Measurements from ENCODE around the gene HAUS7.

DNA sequence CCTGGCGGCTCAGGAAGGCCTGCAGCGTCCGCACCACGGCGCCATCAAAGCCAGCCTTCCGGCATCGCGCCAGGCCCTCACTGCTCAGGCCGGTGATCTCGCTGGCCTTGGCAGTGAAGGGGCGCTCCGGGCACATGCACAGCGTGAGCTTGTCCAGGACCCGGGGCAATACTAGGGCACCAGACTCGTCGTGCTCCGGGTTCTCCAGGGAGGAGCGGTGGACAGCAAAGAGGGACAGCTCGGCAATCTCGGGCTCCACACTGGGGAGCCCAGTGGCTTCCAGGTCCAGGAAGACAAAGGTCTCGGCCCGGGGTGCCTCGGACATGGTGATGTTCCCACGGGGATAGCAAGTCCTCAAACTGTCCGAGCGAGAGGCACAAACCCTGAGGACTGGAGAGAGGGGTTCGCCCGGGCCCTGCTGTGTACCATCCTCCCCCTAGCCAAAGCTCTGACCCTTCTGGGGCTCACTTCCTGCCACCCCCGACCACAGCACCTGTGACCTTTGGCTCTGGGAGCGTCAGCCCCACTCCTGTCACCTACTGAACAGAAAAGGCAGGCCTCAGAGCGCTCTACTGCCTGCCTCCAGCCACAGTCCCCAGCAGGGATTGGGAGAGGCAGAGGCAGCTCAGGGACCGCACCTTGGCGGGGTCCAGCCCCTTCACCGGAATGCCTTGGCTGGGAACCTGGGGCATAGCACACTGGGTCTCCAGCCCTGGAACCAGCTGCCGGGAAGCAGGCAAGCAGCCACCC, 25.1 kb downstream of the HAUS7 start:
- TF ChIP-seq, protein P1, sequence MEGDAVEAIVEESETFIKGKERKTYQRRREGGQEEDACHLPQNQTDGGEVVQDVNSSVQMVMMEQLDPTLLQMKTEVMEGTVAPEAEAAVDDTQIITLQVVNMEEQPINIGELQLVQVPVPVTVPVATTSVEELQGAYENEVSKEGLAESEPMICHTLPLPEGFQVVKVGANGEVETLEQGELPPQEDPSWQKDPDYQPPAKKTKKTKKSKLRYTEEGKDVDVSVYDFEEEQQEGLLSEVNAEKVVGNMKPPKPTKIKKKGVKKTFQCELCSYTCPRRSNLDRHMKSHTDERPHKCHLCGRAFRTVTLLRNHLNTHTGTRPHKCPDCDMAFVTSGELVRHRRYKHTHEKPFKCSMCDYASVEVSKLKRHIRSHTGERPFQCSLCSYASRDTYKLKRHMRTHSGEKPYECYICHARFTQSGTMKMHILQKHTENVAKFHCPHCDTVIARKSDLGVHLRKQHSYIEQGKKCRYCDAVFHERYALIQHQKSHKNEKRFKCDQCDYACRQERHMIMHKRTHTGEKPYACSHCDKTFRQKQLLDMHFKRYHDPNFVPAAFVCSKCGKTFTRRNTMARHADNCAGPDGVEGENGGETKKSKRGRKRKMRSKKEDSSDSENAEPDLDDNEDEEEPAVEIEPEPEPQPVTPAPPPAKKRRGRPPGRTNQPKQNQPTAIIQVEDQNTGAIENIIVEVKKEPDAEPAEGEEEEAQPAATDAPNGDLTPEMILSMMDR (IDR thresholded peaks at IDR 0.05; ENCODE audit: low read depth, low read length, poor library complexity, severe bottlenecking), result no peak
- TF ChIP-seq EZH2phosphoT487 (IDR thresholded peaks at IDR 0.05; ENCODE audit: borderline replicate concordance, low read length), result no peak
